HepG2 (cell line): ENCODE measurements around the gene SNRPD3. TPM values are rescaled to one million over a fixed set of nuclear protein-coding genes. Genes with fewer than 3 reads are reported as not detected.

ENCODE experiments used
- ARID2 ChIP-seq: sonication (generic); formaldehyde crosslinking; IDR thresholded peaks from 2 replicates; pipeline ENCODE4 v1.8.1; 2022; ENCODE audit warnings: mild to moderate bottlenecking, missing genetic modification reagents, borderline replicate concordance
- CBFB ChIP-seq: sonication (generic); formaldehyde crosslinking; IDR thresholded peaks from 2 replicates; pipeline ENCODE4 v1.4.0; 2020; ENCODE audit warnings: missing genetic modification reagents
- HIC2 ChIP-seq: sonication (generic); formaldehyde crosslinking; IDR thresholded peaks from 2 replicates; pipeline ENCODE4 v1.9.0; 2022; ENCODE audit warnings: low read depth, missing genetic modification reagents
- KDM2A ChIP-seq: sonication (generic); formaldehyde crosslinking; IDR thresholded peaks from 2 replicates; pipeline ENCODE4 v1.4.0; 2020; ENCODE audit warnings: low read depth, missing genetic modification reagents, borderline replicate concordance
- KMT2B ChIP-seq: IDR thresholded peaks from 2 replicates; pipeline ENCODE4 v1.6.1; 2016; ENCODE audit warnings: missing genetic modification reagents, missing compliant biosample characterization
- MAFG ChIP-seq: sonication (generic); formaldehyde crosslinking; IDR thresholded peaks from 2 replicates; pipeline ENCODE4 v1.5.1; 2020; ENCODE audit warnings: mild to moderate bottlenecking, missing genetic modification reagents
- MAFK ChIP-seq, 2 experiments: IDR thresholded peaks in 1 of 2; conservative IDR thresholded peaks in 1 of 2; 2 replicates each; pipeline ENCODE4 v1.6.1; 2011; ENCODE audit warnings: improper control_type of control experiment in 2 of 2, low read length in 2 of 2
- MTF2 ChIP-seq: sonication (generic); formaldehyde crosslinking; IDR thresholded peaks from 2 replicates; pipeline ENCODE4 v1.5.0; 2020; ENCODE audit warnings: missing genetic modification reagents, borderline replicate concordance
- NCOA5 ChIP-seq: sonication (generic); formaldehyde crosslinking; IDR thresholded peaks from 2 replicates; pipeline ENCODE4 v1.4.0; 2020; ENCODE audit warnings: missing genetic modification reagents
- NFIC ChIP-seq: IDR thresholded peaks from 2 replicates; pipeline ENCODE4 v1.6.1; 2012; ENCODE audit warnings: mild to moderate bottlenecking, low read length, inconsistent platforms
- NRL ChIP-seq: sonication (generic); formaldehyde crosslinking; IDR thresholded peaks from 2 replicates; pipeline ENCODE4 v1.5.0; 2020; ENCODE audit warnings: missing genetic modification reagents, mild to moderate bottlenecking, moderate library complexity, borderline replicate concordance
- PATZ1 ChIP-seq: sonication (generic); formaldehyde crosslinking; IDR thresholded peaks from 2 replicates; pipeline ENCODE4 v1.4.0; 2020; ENCODE audit warnings: missing genetic modification reagents
- POLR2G ChIP-seq: fragments of 200-400 bp; formaldehyde crosslinking; IDR thresholded peaks from 2 replicates; pipeline ENCODE4 v1.6.1; 2018; ENCODE audit warnings: mild to moderate bottlenecking, low read depth, low read length, moderate library complexity
- RARG ChIP-seq: sonication (generic); formaldehyde crosslinking; IDR thresholded peaks from 2 replicates; pipeline ENCODE4 v1.4.0; 2020; ENCODE audit warnings: low read depth, mild to moderate bottlenecking, missing genetic modification reagents
- RBFOX2 ChIP-seq: fragments of 200-400 bp; formaldehyde crosslinking; IDR thresholded peaks from 2 replicates; pipeline ENCODE4 v1.6.1; 2017; ENCODE audit warnings: low read depth, mild to moderate bottlenecking, low read length
- SMAD3 ChIP-seq: sonication (generic); formaldehyde crosslinking; IDR thresholded peaks from 2 replicates; pipeline ENCODE4 v1.4.0; 2020; ENCODE audit warnings: missing genetic modification reagents
- ZNF570 ChIP-seq: sonication (generic); formaldehyde crosslinking; IDR thresholded peaks from 2 replicates; pipeline ENCODE4 v1.4.0; 2020; ENCODE audit warnings: mild to moderate bottlenecking, missing genetic modification reagents, borderline replicate concordance
- ZNF710 ChIP-seq: sonication (generic); formaldehyde crosslinking; IDR thresholded peaks from 2 replicates; pipeline ENCODE4 v1.5.0; 2020; ENCODE audit warnings: mild to moderate bottlenecking, missing genetic modification reagents, borderline replicate concordance
- ZSCAN20 ChIP-seq: sonication (generic); formaldehyde crosslinking; IDR thresholded peaks from 2 replicates; pipeline ENCODE4 v1.4.0; 2020; ENCODE audit warnings: missing genetic modification reagents, mild to moderate bottlenecking, borderline replicate concordance
- ZSCAN29 ChIP-seq: sonication (generic); formaldehyde crosslinking; conservative IDR thresholded peaks from 2 replicates; pipeline ENCODE4 v1.4.0; 2020; ENCODE audit warnings: mild to moderate bottlenecking, missing genetic modification reagents
- ZUFSP ChIP-seq: sonication (generic); formaldehyde crosslinking; IDR thresholded peaks from 2 replicates; pipeline ENCODE4 v1.9.0; 2021; ENCODE audit warnings: missing genetic modification reagents, mild to moderate bottlenecking, borderline replicate concordance
- polyA plus RNA-seq, 8 experiments: library from polyadenylated mRNA; depleted of rRNA in 3 of 8; stranded (reverse) in 7 of 8; unstranded in 1 of 8; fragments of >200 nt; fragmentation: Illumina TruSeq in 4 of 8; extraction: Trizol in 4 of 8; gene quantifications; 2 replicates each; pipeline versions ENCODE4 v1.2.1 to v1.2.3, GENCODE V29; 2011 to 2016; ENCODE audit warnings: low read depth in 4 of 8, missing spikeins in 1 of 8, mixed read lengths in 1 of 8; ENCODE audit not compliant: insufficient read depth in 1 of 8
- total RNA-seq, 5 experiments: library from RNA; depleted of rRNA; stranded (reverse); fragments of >200 nt; fragmentation: Illumina TruSeq; extraction: Trizol; gene quantifications; 2 replicates each; pipeline ENCODE4 v1.2.3, GENCODE V29; 2016; ENCODE audit warnings: low read depth in 1 of 5

SNRPD3 gene
- total and polyA plus RNA-seq, 2 of the 13 experiments (the other 11 are each of a cell fraction or from before 2014, with no cell fraction given) = 110 to 209 TPM

GRCh38 chr22:24588381-24588756, 32.6 kb downstream of the SNRPD3 start (continued):
- TF ChIP-seq ZNF710 (CRISPR knock-in tag) (no peak), ZUFSP (CRISPR knock-in tag) (no peak), RARG (CRISPR knock-in tag) (no peak), RBFOX2 (peak; percentile 80), HIC2 (CRISPR knock-in tag) (peak; percentile 55), ZNF570 (CRISPR knock-in tag) (no peak), KDM2A (0 out of 2 replicates have a peak, but pooled peaks have one; percentile 20), NFIC (peak; percentile 43; the same call in 1 of the 2 replicates), ARID2 (CRISPR knock-in tag) (no peak), NRL (CRISPR knock-in tag) (0 out of 2 replicates have a peak, but pooled peaks have one; percentile 8), POLR2G (peak; percentile 44; the same call in 1 of the 2 replicates), SMAD3 (no peak), MTF2 (CRISPR knock-in tag) (no peak), MAFK (conservative IDR thresholded peaks at IDR 0.05 in 1 of 2, IDR thresholded peaks at IDR 0.05 in 1 of 2; ENCODE audit: low read length in 2 of 2) (no peak), ZSCAN20 (no peak), NCOA5 (CRISPR knock-in tag) (no peak), CBFB (CRISPR knock-in tag) (no peak), ZSCAN29 (CRISPR knock-in tag) (no peak), PATZ1 (CRISPR knock-in tag) (peak; percentile 45; the same call in 1 of the 2 replicates), MAFG (no peak), KMT2B (CRISPR knock-in tag) (no peak)
